ENCODE measurements around the gene PRKAG2. TPM values are rescaled to one million over a fixed set of nuclear protein-coding genes. Genes with fewer than 3 reads are reported as not detected.

Gene PRKAG2
- total and polyA plus RNA-seq, 8 donors: 7.4 to 16.7 (median 9.2) TPM

- no peaks in the 10 kb centered on the region for H3K36me3 ChIP-seq
- intact Hi-C loops (cut with DNase I): no loop called here
- ATAC-seq: no peak
Measured at GRCh38 chr7:151603951-151604350, 273.0 kb downstream of the PRKAG2 start.

GRCh38 chr7:151601521-151602305 lies 275.2 kb downstream of the PRKAG2 start:
- Histone ChIP-seq H3K36me3 (no peaks in the 10 kb centered on the region), H3K27me3 (no peaks in the 10 kb centered on the region), H3K9me3 (no peaks in the 10 kb centered on the region), H3K4me1 (no peaks in the 10 kb centered on the region), H3K27ac (no peak overlapping the region), H3K4me3 (no peak overlapping the region)
- FAIRE-seq (no peak), ATAC-seq (no peak), DNase-seq (no peak)
- WGBS, 2 donors: 96 to 97% methylated on average over 21 of the region's 21 CpGs
- TF ChIP-seq, protein P1, sequence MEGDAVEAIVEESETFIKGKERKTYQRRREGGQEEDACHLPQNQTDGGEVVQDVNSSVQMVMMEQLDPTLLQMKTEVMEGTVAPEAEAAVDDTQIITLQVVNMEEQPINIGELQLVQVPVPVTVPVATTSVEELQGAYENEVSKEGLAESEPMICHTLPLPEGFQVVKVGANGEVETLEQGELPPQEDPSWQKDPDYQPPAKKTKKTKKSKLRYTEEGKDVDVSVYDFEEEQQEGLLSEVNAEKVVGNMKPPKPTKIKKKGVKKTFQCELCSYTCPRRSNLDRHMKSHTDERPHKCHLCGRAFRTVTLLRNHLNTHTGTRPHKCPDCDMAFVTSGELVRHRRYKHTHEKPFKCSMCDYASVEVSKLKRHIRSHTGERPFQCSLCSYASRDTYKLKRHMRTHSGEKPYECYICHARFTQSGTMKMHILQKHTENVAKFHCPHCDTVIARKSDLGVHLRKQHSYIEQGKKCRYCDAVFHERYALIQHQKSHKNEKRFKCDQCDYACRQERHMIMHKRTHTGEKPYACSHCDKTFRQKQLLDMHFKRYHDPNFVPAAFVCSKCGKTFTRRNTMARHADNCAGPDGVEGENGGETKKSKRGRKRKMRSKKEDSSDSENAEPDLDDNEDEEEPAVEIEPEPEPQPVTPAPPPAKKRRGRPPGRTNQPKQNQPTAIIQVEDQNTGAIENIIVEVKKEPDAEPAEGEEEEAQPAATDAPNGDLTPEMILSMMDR (IDR thresholded peaks at IDR 0.05): no peak
- intact Hi-C loops (cut with DNase I): no loop called here

More at GRCh38 chr7:151603951-151604350, 273.0 kb downstream of the PRKAG2 start:
- DNase-seq (no peak), FAIRE-seq (no peak)
- TF ChIP-seq, protein P1 (IDR thresholded peaks at IDR 0.05): no peak
- 99 to 100% methylated on average over 4 of the region's 4 CpGs for WGBS, 2 donors
- Histone ChIP-seq H3K27ac (no peak overlapping the region), H3K27me3 (no peaks in the 10 kb centered on the region), H3K4me1 (no peaks in the 10 kb centered on the region), H3K4me3 (no peak overlapping the region), H3K9me3 (no peaks in the 10 kb centered on the region)

DNA sequence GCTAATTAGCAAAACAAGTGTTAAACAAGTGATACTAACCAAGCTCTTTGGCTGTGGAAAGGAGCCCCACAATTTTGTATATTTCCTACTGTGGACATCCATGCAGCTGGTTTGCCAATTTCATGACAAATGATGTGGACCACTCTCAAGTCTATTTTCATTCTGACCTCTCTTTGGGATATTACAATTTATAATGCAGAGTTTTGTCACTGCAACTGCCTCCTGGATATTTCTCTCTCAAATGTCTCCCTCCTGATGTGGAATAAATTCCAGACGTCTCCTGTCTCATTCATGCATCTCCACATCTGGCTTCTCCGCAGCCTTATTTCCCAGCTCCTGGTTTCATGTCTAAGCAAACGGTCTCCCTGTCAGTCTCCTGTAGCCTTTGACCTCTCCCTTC lies 276.6 kb downstream of the PRKAG2 start:
- Histone ChIP-seq H3K4me3 (no peak overlapping the region), H3K9me3 (no peaks in the 10 kb centered on the region), H3K4me1 (peaks cover 0 to 8% (median 0%) of the 10 kb centered on the region in 3 donors), H3K27me3 (no peaks in the 10 kb centered on the region), H3K36me3 (no peaks in the 10 kb centered on the region), H3K27ac (no peak overlapping the region)
- TF ChIP-seq, protein P1 (IDR thresholded peaks at IDR 0.05): no peak
- WGBS, 2 donors: 81% methylated on average over 3 of the region's 3 CpGs
- DNase-seq (no peak), ATAC-seq (no peak), FAIRE-seq (no peak)
- intact Hi-C loops (cut with DNase I): no loop called here

DNA sequence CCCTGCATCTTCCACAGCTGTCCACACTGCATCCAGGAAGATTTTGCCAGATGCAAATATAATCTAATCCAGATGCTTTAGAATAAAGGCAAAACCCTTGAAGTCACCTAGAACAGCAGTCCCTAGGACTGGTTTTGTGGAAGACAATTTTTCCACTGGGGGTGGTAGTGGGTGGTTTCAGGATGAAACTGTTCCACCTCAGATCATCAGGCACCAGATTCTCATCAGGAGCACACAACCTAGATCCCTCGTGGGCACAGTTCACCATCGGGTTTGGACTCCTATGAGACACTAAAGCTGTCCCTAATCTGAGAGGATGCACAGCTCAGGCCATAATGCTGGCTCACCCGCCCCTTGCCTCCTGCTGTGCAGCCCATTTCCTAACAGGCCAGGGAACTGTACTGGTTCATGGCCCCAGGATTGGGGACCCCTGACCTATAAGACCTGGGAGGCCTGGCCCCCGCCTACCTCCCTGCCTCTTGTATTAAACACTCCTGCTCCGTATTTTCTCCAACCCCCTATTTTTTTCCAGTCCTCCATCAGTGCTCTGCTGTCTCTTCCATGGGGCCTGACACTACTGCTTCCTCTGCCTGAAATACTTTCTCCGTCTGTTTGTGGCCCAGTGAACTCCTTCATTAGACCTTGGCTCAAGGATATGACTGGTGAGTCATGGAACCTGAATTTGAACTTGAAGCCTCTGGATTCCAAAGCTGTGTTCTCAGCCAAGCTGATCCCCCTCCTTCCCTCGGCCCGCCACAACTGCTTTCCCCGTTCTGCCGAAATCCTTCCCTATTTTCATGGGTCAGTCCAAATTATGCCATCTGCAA lies 277.3 kb downstream of the PRKAG2 start:
- H3K27me3 ChIP-seq: no peaks in the 10 kb centered on the region
- no peaks in the 10 kb centered on the region for H3K9me3 ChIP-seq
- intact Hi-C loops (cut with DNase I): no loop called here
- ATAC-seq (peak in 3 of 4 donors; percentile 59 to 83 (median 78)), FAIRE-seq (no peak), DNase-seq (no peak)
- no peak overlapping the region for H3K27ac ChIP-seq
- H3K4me1 ChIP-seq: peaks cover 0 to 8% (median 0%) of the 10 kb centered on the region in 3 donors
- TF ChIP-seq, protein P1 (IDR thresholded peaks at IDR 0.05): no peak
- H3K36me3 ChIP-seq: peaks cover 0 to 2% (median 0%) of the 10 kb centered on the region in 3 donors
- WGBS, 2 donors: 82 to 84% methylated on average over 10 of the region's 10 CpGs
- no peak overlapping the region for H3K4me3 ChIP-seq
